Epithelial cell of alveolus of lung (primary cell): ENCODE results near the gene EEF1E1. TPM values are rescaled to one million over a fixed set of nuclear protein-coding genes. Genes with fewer than 3 reads are reported as not detected.

Experiments
- total RNA-seq: library from RNA; depleted of rRNA; stranded (reverse); fragments of >200 nt; gene quantifications from 2 replicates; pipeline ENCODE4 v1.2.1, GENCODE V29; 2015

The EEF1E1 gene
- total RNA-seq: 19.8 and 52.4 TPM in 2 replicates

DNA sequence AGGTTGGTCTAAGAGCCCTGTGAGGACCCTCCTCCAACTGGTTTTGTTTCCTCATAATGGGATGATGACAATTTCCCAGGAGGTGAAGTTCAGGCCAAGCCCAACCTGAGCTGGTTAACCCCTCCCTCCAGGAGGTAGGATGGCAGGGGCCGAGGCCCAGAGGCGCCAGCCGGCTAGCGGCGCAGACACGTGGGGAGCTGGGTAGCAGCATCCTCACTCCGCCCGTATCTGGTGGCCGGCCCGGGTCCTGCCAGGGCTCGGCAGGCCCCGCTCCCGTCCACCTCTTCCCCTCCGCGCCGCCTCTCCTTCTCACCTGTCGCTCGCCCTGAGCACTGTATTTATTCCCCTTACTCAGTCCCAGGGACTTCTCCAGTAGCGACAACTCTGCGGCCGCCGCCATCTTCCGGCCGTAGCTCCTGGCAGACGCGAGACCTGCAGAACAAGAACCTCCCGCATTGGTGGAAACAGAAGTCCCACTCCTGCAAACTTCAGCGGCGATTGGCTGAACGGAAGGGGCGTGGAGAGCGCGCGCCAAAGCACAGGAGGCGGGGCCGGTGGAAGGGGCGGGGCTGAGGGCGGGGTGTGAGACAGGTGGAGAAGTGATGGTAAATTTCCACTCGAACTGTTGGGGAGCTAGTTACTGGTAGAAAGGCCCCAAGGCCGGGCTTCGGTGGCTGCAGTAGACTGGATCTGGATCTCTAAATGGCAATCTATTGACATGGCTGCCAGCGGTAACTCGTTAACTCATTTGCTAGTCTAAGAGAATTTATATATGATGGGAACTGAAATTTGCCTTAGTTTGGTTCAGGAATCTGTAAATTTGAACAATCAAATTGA lies at the start of gene EEF1E1:
Gene EEF1E1 (minus strand): TSS at position 427 of the 837 bp plus-strand sequence. CDS start 27 bp downstream, at position 400.

DNA sequence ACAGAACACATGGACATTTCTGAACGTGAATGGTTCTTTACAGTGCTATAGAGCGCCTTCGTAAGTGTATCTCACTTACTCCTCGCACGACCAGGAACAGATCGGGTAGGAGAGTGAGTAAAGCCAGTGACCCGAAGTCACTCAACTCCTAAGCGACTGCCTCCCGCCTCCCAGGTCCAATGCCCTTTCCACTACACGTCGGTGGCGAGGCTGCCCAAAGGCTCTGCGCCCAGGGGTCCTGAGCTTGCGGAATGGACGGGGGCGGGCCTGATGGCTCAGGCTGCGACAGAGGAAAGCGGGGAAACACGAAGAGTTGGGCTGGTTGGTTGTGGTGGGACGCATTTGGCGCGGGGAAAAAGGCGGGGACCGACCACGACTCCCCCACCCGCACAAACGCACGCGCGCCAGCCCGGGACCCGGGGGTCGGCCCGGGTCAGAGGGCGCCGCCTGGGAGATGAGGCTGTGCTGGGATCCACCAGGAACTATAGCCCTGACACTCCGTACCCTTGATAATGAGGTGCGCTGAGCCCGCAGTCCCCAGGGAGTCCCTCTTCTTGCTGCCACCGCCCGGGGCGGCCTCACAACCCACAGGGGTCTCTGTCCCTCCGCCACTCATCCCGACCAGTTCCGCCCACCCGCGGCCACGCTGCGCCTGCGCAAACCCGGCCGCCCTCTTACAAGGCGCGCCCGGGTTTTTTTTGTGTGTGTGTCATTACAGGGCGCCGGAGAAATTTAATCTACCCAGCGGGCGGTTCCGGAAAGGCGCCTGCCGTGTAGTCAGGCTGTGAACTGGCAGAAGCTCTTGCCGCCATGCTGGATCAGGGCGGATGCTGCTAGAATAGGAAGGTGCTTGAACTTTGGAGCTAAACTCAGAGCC lies 38.3 kb downstream of the EEF1E1 start, which contains the start of gene BLOC1S5:
Gene BLOC1S5 (minus strand): TSS at position 629 of the 877 bp plus-strand sequence. CDS start 13 bp downstream, at position 616.

Other genes starting within 250 kb of the EEF1E1 start
- 249 and 451 TPM in 2 replicates for gene TXNDC5, start 191.8 kb downstream of the EEF1E1 start, total RNA-seq
- 11.7 and 12.9 TPM in 2 replicates for gene BLOC1S5, start 38.2 kb downstream of the EEF1E1 start, total RNA-seq